ENCODE results near the gene TBC1D2.
"Not testable (repeated sequence)": the region's sequence is repeated elsewhere in the genome, so short reads cannot be mapped to it uniquely, and the experiment has no call there.

TBC1D2 gene

GRCh38 chr9:98191671-98192502 lies 63.6 kb downstream of the TBC1D2 start:
- peak in 2 of 58 donors; percentile 18 to 52 for DNase-seq

GRCh38 chr9:98191181-98191608 lies 64.3 kb downstream of the TBC1D2 start:
- DNase-seq = no peak

- no peak for DNase-seq
These were observed 64.7 kb downstream of the TBC1D2 start for GRCh38 chr9:98190757-98191105.

GRCh38 chr9:98189412-98189811 lies 66.0 kb downstream of the TBC1D2 start:
- DNase-seq = no peak

- no peak for DNase-seq
These were observed 67.5 kb downstream of the TBC1D2 start for GRCh38 chr9:98187926-98188325.

- DNase-seq = no peak
These were observed 69.2 kb downstream of the TBC1D2 start for GRCh38 chr9:98186236-98186635.

GRCh38 chr9:98185611-98186171 lies 69.8 kb downstream of the TBC1D2 start:
- no peak for DNase-seq

- DNase-seq = no peak
These were observed 70.4 kb downstream of the TBC1D2 start for GRCh38 chr9:98185021-98185567.

- DNase-seq = no peak
These were observed 71.1 kb downstream of the TBC1D2 start for GRCh38 chr9:98184326-98184725.

GRCh38 chr9:98182889-98183599 lies 72.4 kb downstream of the TBC1D2 start:
- DNase-seq = no peak

GRCh38 chr9:98182069-98182820 lies 73.2 kb downstream of the TBC1D2 start:
- no peak for DNase-seq

GRCh38 chr9:98181746-98182068 lies 73.7 kb downstream of the TBC1D2 start:
- no peak for DNase-seq

- no peak for DNase-seq
These were observed 74.5 kb downstream of the TBC1D2 start for GRCh38 chr9:98180996-98181395.

- DNase-seq = no peak
These were observed 76.3 kb downstream of the TBC1D2 start for GRCh38 chr9:98178874-98179850.

- no peak for DNase-seq
These were observed 78.8 kb downstream of the TBC1D2 start for GRCh38 chr9:98176391-98177259.

GRCh38 chr9:98175762-98176161 lies 79.7 kb downstream of the TBC1D2 start:
- DNase-seq = no peak

- DNase-seq = no peak
These were observed 80.3 kb downstream of the TBC1D2 start for GRCh38 chr9:98175028-98175569.

GRCh38 chr9:98174502-98174918 lies 80.9 kb downstream of the TBC1D2 start:
- DNase-seq = not testable (repeated sequence)

GRCh38 chr9:98173181-98173580 lies 82.3 kb downstream of the TBC1D2 start:
- DNase-seq = no peak

Measured in anterior cingulate cortex (tissue), 58 donors.